Measurements from ENCODE around the gene SH3BP1.
A peak's percentile ranks its signal among the peaks of the same experiment; 100 is the strongest.

DNA sequence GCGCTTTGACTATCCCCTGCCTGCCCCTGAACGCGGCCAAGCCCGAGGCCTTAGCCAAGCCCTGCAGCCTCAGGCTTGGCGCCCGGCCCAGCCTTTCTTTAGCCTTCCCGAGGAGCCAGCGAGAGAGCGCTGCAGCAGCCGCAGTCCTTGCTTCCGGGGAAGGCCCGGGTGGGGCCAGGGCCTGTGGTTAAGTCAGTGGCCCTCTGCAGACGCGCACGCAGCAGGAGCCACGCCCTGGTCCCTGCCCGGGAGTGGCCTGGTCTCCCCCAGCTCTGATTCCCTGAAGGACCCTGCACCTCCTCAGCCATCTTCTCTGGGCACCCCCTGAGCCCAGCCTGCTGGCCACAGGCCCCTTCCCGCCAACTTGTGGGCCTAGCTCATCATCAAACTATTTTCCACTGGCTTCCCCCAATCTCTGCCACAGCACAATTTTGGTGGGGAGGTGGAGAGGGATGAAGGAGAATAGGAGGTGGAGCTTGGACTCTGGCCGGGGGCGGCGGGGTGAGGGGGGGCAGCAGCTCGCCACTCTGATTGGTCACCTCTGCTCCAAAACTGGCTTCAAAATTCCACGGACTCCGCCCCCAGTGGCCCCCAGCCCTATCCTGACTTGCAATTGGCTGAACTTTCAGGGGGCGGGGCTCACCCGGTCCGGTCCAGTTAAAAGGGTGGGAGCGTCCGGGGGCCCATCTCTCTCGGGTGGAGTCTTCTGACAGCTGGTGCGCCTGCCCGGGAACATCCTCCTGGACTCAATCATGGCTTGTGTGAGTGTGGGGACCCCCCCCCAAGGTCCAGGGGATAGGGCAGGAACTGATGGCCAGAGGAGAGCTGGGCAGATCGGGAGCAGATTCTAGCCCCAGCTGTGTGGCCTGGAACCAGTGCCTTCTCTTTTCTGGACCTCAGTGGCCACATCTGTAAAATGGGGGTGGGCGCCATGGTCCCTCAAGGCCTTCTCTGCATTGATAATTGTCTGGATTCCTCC lies 35.8 kb downstream of the SH3BP1 start, which contains the start of gene LGALS1:
- TF ChIP-seq CTCF (IDR thresholded peaks at IDR 0.05): no peak
- no peak for TF ChIP-seq EP300 (IDR thresholded peaks at IDR 0.05; ENCODE audit: low read depth)
- peak; percentile 83 to 87 (median 86) for TF ChIP-seq POLR2AphosphoS5 (IDR thresholded peaks at IDR 0.05)
- TF ChIP-seq POLR2A (IDR thresholded peaks at IDR 0.05): peak; percentile 61
